SK-N-SH treated with all-trans-retinoic acid at 6 μM for 48 hours (cell line): ENCODE results near the gene ADARB2.

Experiments used
- ATAC-seq: fragments of 200-7000 bp; cut with Tn5 transposase; 3 replicates; pipeline ENCODE4 v1.9.1; 2020; ENCODE audit warnings: mild to moderate bottlenecking, moderate library complexity
- ARNTL ChIP-seq: fragments of 450-650 bp; formaldehyde crosslinking; IDR thresholded peaks from 2 replicates; pipeline ENCODE4 v1.5.0; 2020; ENCODE audit warnings: low read depth, mild to moderate bottlenecking, moderate library complexity, borderline replicate concordance
- BACH2 ChIP-seq: fragments of 250-450 bp; sonication (Bioruptor Pico); IDR thresholded peaks from 2 replicates; pipeline ENCODE4 v1.9.0; 2021; ENCODE audit warnings: mild to moderate bottlenecking, borderline replicate concordance
- ESRRG ChIP-seq: fragments of 250-450 bp; sonication (Bioruptor Pico); IDR thresholded peaks from 2 replicates; pipeline ENCODE4 v1.6.1; 2021; ENCODE audit warnings: mild to moderate bottlenecking
- GLIS3 ChIP-seq: fragments of 250-450 bp; sonication (Bioruptor Pico); IDR thresholded peaks from 2 replicates; pipeline ENCODE4 v1.5.0; 2020; ENCODE audit warnings: mild to moderate bottlenecking, moderate library complexity
- ISL1 ChIP-seq: fragments of 250-450 bp; sonication (Bioruptor Pico); IDR thresholded peaks from 2 replicates; pipeline ENCODE4 v2.1.2; 2022; ENCODE audit warnings: mild to moderate bottlenecking, moderate library complexity
- OSR1 ChIP-seq: fragments of 250-450 bp; sonication (Bioruptor Pico); IDR thresholded peaks from 2 replicates; pipeline ENCODE4 v1.8.0; 2022; ENCODE audit warnings: moderate library complexity, mild to moderate bottlenecking, inconsistent platforms
- PPARA ChIP-seq: fragments of 250-450 bp; sonication (Bioruptor Pico); IDR thresholded peaks from 2 replicates; pipeline ENCODE4 v1.5.0; 2020; ENCODE audit warnings: mild to moderate bottlenecking, borderline replicate concordance
- RARB ChIP-seq: fragments of 250-450 bp; sonication (Bioruptor Pico); IDR thresholded peaks from 2 replicates; pipeline ENCODE4 v1.8.0; 2021; ENCODE audit warnings: mild to moderate bottlenecking, moderate library complexity
- SNAI2 ChIP-seq: fragments of 250-450 bp; sonication (Bioruptor Pico); IDR thresholded peaks from 2 replicates; pipeline ENCODE4 v1.5.0; 2020; ENCODE audit warnings: mild to moderate bottlenecking, moderate library complexity
- TCF4 ChIP-seq: fragments of 250-450 bp; sonication (Bioruptor Pico); IDR thresholded peaks from 2 replicates; pipeline ENCODE4 v1.8.0; 2021; ENCODE audit warnings: mild to moderate bottlenecking, moderate library complexity, borderline replicate concordance
- TOX ChIP-seq: fragments of 250-450 bp; sonication (Bioruptor Pico); IDR thresholded peaks from 2 replicates; pipeline ENCODE4 v1.8.0; 2021; ENCODE audit warnings: mild to moderate bottlenecking, moderate library complexity, borderline replicate concordance
- ZFP3 ChIP-seq: fragments of 250-450 bp; sonication (Bioruptor Pico); IDR thresholded peaks from 2 replicates; pipeline ENCODE4 v1.5.0; 2020; ENCODE audit warnings: mild to moderate bottlenecking, moderate library complexity
- ZFP30 ChIP-seq: fragments of 450-650 bp; formaldehyde crosslinking; IDR thresholded peaks from 2 replicates; pipeline ENCODE4 v1.5.0; 2022; ENCODE audit warnings: mild to moderate bottlenecking, moderate library complexity
- ZNF70 ChIP-seq: fragments of 450-650 bp; formaldehyde crosslinking; IDR thresholded peaks from 2 replicates; pipeline ENCODE4 v1.5.0; 2020; ENCODE audit warnings: mild to moderate bottlenecking, moderate library complexity
- ZNF8 ChIP-seq: fragments of 450-650 bp; formaldehyde crosslinking; IDR thresholded peaks from 2 replicates; pipeline ENCODE4 v1.5.0; 2020; ENCODE audit warnings: mild to moderate bottlenecking, moderate library complexity
- TF ChIP-seq, protein P1 (sequence below): fragments of 250-450 bp; sonication (Bioruptor Pico); IDR thresholded peaks from 2 replicates; pipeline ENCODE4 v1.8.0; 2020; ENCODE audit warnings: mild to moderate bottlenecking, moderate library complexity, borderline replicate concordance
- TF ChIP-seq, protein P2 (sequence below): fragments of 250-450 bp; sonication (Bioruptor Pico); IDR thresholded peaks from 2 replicates; pipeline ENCODE4 v1.5.0; 2020; ENCODE audit warnings: mild to moderate bottlenecking, moderate library complexity
- TF ChIP-seq, protein P3 (sequence below): fragments of 250-450 bp; sonication (Bioruptor Pico); IDR thresholded peaks from 2 replicates; pipeline ENCODE4 v1.5.1; 2021; ENCODE audit warnings: mild to moderate bottlenecking, moderate library complexity
- TF ChIP-seq, protein P4 (sequence below): fragments of 250-450 bp; sonication (Bioruptor Pico); IDR thresholded peaks from 2 replicates; pipeline ENCODE4 v1.5.1; 2020; ENCODE audit warnings: low read depth, mild to moderate bottlenecking, moderate library complexity
- TF ChIP-seq, protein P5 (sequence below): fragments of 250-450 bp; sonication (Bioruptor Pico); IDR thresholded peaks from 2 replicates; pipeline ENCODE4 v1.8.0; 2021; ENCODE audit warnings: low read depth, mild to moderate bottlenecking, moderate library complexity, borderline replicate concordance

ADARB2 gene

DNA sequence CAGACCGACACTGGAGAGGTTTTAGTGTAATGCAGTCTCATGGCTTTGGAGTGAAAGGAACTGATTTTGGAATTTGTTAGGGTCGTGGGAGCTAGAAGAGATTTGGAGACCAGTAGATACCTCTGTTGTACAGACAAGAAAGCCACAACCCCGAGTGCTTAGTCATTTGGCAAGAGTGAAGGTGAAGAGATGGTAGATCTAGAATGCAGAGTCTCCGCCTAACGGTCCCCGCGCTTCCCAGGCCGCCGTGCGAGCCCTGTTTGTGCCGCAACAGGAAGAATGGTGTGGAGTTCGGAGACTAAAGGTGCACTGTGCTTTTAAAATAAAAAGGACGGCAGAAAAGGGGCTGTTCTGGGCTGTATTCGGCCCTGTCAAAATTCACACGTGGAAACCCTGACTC, 186.7 kb downstream of the ADARB2 start:
- no peak for ATAC-seq
- TF ChIP-seq PPARA (CRISPR knock-in tag): no peak
- no peak for TF ChIP-seq ISL1 (CRISPR knock-in tag)
- TF ChIP-seq ZFP3: no peak
- TF ChIP-seq ARNTL (CRISPR knock-in tag): no peak
- TF ChIP-seq, protein P1, sequence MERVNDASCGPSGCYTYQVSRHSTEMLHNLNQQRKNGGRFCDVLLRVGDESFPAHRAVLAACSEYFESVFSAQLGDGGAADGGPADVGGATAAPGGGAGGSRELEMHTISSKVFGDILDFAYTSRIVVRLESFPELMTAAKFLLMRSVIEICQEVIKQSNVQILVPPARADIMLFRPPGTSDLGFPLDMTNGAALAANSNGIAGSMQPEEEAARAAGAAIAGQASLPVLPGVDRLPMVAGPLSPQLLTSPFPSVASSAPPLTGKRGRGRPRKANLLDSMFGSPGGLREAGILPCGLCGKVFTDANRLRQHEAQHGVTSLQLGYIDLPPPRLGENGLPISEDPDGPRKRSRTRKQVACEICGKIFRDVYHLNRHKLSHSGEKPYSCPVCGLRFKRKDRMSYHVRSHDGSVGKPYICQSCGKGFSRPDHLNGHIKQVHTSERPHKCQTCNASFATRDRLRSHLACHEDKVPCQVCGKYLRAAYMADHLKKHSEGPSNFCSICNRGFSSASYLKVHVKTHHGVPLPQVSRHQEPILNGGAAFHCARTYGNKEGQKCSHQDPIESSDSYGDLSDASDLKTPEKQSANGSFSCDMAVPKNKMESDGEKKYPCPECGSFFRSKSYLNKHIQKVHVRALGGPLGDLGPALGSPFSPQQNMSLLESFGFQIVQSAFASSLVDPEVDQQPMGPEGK (CRISPR knock-in tag): no peak
- TF ChIP-seq ESRRG (CRISPR knock-in tag): no peak
- TF ChIP-seq, protein P2, sequence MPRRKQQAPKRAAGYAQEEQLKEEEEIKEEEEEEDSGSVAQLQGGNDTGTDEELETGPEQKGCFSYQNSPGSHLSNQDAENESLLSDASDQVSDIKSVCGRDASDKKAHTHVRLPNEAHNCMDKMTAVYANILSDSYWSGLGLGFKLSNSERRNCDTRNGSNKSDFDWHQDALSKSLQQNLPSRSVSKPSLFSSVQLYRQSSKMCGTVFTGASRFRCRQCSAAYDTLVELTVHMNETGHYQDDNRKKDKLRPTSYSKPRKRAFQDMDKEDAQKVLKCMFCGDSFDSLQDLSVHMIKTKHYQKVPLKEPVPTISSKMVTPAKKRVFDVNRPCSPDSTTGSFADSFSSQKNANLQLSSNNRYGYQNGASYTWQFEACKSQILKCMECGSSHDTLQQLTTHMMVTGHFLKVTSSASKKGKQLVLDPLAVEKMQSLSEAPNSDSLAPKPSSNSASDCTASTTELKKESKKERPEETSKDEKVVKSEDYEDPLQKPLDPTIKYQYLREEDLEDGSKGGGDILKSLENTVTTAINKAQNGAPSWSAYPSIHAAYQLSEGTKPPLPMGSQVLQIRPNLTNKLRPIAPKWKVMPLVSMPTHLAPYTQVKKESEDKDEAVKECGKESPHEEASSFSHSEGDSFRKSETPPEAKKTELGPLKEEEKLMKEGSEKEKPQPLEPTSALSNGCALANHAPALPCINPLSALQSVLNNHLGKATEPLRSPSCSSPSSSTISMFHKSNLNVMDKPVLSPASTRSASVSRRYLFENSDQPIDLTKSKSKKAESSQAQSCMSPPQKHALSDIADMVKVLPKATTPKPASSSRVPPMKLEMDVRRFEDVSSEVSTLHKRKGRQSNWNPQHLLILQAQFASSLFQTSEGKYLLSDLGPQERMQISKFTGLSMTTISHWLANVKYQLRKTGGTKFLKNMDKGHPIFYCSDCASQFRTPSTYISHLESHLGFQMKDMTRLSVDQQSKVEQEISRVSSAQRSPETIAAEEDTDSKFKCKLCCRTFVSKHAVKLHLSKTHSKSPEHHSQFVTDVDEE: no peak
- TF ChIP-seq, protein P3, sequence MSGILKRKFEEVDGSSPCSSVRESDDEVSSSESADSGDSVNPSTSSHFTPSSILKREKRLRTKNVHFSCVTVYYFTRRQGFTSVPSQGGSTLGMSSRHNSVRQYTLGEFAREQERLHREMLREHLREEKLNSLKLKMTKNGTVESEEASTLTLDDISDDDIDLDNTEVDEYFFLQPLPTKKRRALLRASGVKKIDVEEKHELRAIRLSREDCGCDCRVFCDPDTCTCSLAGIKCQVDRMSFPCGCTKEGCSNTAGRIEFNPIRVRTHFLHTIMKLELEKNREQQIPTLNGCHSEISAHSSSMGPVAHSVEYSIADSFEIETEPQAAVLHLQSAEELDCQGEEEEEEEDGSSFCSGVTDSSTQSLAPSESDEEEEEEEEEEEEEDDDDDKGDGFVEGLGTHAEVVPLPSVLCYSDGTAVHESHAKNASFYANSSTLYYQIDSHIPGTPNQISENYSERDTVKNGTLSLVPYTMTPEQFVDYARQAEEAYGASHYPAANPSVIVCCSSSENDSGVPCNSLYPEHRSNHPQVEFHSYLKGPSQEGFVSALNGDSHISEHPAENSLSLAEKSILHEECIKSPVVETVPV: no peak
- no peak for TF ChIP-seq ZNF70 (CRISPR knock-in tag)
- no peak for TF ChIP-seq ZNF8 (CRISPR knock-in tag)
- TF ChIP-seq, protein P4, sequence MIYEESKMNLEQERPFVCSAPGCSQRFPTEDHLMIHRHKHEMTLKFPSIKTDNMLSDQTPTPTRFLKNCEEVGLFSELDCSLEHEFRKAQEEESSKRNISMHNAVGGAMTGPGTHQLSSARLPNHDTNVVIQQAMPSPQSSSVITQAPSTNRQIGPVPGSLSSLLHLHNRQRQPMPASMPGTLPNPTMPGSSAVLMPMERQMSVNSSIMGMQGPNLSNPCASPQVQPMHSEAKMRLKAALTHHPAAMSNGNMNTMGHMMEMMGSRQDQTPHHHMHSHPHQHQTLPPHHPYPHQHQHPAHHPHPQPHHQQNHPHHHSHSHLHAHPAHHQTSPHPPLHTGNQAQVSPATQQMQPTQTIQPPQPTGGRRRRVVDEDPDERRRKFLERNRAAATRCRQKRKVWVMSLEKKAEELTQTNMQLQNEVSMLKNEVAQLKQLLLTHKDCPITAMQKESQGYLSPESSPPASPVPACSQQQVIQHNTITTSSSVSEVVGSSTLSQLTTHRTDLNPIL (CRISPR knock-in tag): no peak

DNA sequence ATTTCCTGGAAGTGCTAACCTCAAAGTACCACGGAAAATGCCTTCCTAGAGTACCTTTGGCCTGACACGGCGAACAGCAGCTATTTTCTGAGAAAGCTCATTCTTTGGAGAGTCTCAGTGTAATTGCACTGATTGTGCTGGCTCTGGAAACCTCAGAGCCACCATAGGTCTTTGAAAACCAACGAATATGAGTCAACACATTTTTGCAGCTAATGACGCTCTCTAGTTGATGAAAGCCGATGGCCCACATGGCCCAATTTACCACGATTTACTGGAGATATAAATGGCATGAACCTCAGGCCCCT, 187.1 kb downstream of the ADARB2 start:
- no peak for TF ChIP-seq RARB (CRISPR knock-in tag)
- no peak for TF ChIP-seq ESRRG (CRISPR knock-in tag)
- no peak for TF ChIP-seq TOX
- TF ChIP-seq, protein P5, sequence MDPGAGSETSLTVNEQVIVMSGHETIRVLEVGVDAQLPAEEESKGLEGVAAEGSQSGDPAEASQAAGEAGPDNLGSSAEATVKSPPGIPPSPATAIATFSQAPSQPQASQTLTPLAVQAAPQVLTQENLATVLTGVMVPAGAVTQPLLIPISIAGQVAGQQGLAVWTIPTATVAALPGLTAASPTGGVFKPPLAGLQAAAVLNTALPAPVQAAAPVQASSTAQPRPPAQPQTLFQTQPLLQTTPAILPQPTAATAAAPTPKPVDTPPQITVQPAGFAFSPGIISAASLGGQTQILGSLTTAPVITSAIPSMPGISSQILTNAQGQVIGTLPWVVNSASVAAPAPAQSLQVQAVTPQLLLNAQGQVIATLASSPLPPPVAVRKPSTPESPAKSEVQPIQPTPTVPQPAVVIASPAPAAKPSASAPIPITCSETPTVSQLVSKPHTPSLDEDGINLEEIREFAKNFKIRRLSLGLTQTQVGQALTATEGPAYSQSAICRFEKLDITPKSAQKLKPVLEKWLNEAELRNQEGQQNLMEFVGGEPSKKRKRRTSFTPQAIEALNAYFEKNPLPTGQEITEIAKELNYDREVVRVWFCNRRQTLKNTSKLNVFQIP (CRISPR knock-in tag): no peak
- TF ChIP-seq, protein P2: no peak
- no peak for ATAC-seq

DNA sequence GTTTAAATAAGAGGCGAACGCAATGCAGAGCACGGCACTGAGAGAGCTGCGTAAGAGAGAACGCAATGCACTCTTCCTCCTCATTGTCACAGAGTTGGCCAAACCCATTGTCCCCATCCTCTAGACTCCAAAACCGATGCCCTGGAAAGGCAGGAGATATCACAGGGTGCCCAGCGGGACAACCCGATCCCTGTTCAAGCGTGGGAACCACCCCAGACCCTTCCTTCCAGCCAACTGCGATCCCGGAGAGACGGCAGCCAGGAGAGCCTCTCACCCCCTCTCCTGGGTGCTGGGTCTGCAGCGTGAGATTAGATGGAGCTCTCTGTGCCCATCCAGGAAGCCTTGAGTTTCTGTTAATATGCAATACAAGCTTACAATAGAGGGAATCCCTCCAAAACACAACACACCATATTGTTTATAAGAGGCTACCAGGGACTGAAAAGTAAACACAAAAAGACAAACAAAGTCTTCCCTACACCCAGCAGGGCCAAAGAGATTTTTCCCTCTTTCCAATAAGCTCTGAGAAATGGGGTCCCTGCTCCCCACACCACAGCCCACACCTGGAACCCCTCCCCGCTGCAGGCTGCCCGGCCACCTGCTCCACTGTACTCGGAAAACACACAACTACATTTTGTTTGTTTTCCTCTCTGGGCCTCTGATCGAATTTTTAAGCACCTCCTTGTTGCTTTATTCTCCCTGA, 187.6 kb downstream of the ADARB2 start:
- no peak for ATAC-seq
- TF ChIP-seq ZFP30 (CRISPR knock-in tag) (no peak), GLIS3 (CRISPR knock-in tag) (no peak), ISL1 (CRISPR knock-in tag) (no peak), SNAI2 (CRISPR knock-in tag) (no peak), OSR1 (no peak), ARNTL (CRISPR knock-in tag) (no peak), ZNF70 (CRISPR knock-in tag) (no peak), TOX (no peak), RARB (CRISPR knock-in tag) (no peak), BACH2 (CRISPR knock-in tag) (no peak), TCF4 (no peak), PPARA (CRISPR knock-in tag) (no peak), ZNF8 (CRISPR knock-in tag) (no peak), ZFP3 (no peak)
- TF ChIP-seq, protein P1 (CRISPR knock-in tag): no peak
- TF ChIP-seq, protein P5 (CRISPR knock-in tag): no peak
